Measurements from ENCODE around the gene VDAC1.
"Not testable (repeated sequence)": the region's sequence is repeated elsewhere in the genome, so short reads cannot be mapped to it uniquely, and the experiment has no call there.

VDAC1 gene

GRCh38 chr5:133938039-133938821 lies 66.5 kb downstream of the VDAC1 start:
- no peak for DNase-seq

- DNase-seq = not testable (repeated sequence)
Measured at GRCh38 chr5:133937628-133938027, 67.1 kb downstream of the VDAC1 start.

DNA sequence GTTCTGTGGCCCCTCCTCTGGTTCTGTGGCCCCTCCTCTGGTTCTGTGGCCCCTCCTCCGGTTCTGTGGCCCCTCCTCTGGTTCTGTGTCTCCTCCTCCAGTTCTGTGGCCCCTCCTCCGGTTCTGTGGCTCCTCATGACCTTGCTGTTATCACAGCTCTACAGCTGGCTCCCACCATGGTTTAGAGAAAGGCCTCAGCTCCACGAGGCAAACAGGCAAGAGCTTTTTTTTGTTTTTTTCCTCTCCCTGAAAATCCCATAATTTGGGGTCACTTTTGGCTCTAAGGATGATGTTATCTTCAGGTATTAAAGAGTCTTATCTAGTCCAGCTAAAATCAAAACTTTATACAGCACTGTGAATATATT lies 68.1 kb downstream of the VDAC1 start:
- DNase-seq = no peak

GRCh38 chr5:133935991-133936650 lies 68.7 kb downstream of the VDAC1 start:
- DNase-seq = not testable (repeated sequence)

GRCh38 chr5:133935667-133935940 lies 69.2 kb downstream of the VDAC1 start:
- DNase-seq = no peak

DNA sequence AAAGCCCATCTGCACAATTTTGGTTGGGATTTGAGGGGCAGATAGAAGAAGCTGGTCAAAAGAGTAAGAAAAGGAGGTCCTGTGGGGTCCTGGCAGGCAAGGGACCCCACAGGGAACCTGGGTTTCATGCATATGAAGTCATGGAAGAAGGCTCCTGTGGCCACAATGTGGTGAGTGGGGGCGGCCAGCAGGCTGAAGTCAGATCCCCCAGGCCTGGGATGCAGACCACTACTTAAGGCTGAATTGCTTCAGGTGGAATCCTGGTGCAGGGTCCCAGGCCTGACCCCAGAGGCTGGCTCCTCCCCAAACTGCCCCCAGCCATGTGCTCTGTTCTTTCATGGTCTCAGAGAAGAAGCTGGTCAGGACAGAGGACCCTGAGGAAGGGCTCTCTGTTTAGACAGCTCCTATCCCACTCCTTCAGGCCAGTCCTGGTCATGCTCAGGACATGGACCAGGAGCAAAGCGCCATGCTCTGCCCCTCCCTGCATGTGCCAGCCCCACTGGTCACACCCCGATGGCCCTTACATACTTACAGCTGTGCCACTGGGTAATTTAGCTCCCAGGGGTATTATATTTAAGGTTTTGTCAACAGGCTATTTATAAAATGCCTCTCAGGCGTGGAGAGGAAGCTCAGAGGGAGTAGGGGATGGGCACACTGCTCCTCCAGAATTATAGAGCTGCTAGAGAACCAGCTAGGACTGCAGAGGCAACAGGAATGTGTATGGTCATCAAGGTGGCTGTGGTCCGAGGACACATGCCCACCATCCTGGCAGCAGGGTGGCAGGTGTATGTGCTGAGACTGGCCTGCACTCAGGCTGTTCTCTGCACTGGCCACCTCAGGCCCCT lies 69.7 kb downstream of the VDAC1 start:
- DNase-seq = no peak

- DNase-seq = no peak
Measured at GRCh38 chr5:133934311-133934710, 70.5 kb downstream of the VDAC1 start.

DNA sequence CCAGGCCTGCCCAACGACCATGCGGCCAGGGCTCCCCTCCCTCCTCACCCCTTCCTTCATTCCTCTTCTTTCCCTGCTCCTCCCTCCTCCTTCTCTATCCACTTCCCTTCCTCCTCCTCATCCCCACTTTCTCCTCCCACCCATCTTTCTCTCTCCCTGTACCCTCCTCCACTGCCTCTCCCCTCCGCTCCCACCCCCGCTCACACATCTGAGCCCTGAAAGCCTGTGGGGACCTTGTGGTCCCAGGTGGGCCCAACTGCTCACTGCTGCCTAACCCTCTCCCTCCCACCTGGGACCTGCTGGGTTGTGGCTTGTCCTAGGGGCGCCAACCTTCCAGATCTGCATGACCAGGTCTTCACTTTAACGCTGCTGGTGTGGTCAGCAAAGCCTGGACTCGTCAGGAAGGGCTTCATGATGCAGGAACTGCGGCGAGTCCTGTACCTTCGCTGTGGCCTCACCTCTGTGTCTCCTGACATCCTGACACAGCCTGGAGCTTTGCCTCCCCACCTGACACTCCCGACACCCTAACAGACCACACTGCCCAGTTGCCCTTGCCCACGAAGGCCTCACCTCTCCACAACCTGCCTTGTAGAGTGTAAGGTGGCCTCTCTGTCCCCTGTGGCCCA lies 71.0 kb downstream of the VDAC1 start:
- DNase-seq = no peak

- no peak for DNase-seq
Measured at GRCh38 chr5:133933169-133933509, 71.6 kb downstream of the VDAC1 start.

DNA sequence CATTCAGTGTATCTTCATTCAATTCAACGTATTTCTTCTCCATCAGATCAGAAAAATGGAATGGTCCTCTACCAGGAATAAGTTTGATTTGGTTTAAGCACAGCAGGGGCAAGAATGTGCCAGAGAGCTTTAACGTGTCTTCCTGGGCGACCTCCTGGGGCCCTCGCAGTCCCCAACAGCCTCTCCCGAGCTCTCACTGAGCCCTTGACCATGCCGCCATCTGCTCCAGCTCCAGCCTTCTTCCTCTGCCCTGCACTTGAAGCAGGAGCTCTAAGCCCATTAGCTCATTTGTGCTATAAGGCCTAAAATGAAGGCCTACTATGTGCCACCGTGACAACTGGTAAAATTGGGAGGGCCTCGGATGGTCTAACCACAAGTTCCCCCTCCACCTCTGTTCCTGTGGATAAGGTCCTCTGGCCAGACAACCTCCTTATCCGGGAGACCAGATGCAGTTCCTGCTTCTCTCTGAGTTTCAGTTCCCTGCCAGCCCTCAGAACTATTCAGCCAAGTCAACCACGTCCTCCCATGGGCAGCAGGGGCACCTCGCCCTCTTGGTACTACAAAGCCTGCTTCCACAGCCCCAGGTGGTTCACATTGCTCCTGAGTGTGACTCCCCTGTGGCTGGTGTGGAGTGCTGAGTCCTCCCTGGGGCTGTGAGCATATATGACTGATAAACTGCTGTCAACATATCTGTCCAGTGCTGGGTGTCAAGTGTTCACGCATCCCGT lies 72.2 kb downstream of the VDAC1 start:
- DNase-seq = no peak

- no peak for DNase-seq
Measured at GRCh38 chr5:133931546-133931945, 73.2 kb downstream of the VDAC1 start.

- no peak for DNase-seq
Measured at GRCh38 chr5:133930813-133931090, 74.0 kb downstream of the VDAC1 start.

- DNase-seq = peak; percentile 74
Measured at GRCh38 chr5:133930061-133930812, 74.5 kb downstream of the VDAC1 start.

- DNase-seq = no peak
Measured at GRCh38 chr5:133928587-133929393, 76.0 kb downstream of the VDAC1 start.

DNA sequence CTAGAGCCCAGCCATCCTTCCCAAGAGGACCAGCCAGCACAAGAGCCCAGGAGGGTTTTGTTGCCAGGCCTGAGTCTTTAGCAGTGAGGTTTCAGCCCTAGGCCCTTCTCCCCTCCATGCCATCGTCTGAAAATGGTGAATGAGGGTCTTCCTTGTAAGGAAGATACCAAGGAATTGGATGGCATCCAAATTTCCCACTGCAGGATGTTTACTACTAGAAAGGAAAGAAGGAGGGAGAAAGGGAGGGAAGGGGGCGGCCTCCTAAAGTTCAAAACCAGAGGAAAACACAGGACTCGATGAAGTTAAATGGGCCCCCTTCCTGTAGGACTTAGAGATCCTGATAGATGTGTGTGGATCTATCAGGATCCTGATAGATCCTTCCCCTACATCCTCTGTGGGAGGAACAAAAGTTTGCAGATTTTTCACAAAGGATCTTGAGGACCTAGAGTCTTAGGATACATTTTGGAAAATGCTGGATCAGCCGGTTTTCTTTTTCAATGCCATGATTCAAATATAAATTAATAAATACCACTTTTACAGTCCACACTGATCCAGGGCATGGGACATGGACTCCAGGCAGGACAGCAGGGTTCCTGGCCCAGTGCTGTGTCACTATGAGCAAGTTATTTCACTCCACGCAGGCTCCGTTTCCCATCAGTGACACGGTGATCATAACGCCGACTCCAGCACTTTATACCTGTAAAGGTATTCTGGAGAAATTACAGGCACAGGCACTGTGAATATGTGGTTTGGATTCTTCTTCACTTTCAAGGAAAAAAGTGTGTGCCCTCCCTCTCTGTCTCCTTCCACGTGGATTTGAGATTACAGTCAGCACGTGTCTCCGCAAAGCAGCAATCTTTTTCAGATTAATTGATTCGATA lies 77.2 kb downstream of the VDAC1 start:
- DNase-seq = no peak

DNA sequence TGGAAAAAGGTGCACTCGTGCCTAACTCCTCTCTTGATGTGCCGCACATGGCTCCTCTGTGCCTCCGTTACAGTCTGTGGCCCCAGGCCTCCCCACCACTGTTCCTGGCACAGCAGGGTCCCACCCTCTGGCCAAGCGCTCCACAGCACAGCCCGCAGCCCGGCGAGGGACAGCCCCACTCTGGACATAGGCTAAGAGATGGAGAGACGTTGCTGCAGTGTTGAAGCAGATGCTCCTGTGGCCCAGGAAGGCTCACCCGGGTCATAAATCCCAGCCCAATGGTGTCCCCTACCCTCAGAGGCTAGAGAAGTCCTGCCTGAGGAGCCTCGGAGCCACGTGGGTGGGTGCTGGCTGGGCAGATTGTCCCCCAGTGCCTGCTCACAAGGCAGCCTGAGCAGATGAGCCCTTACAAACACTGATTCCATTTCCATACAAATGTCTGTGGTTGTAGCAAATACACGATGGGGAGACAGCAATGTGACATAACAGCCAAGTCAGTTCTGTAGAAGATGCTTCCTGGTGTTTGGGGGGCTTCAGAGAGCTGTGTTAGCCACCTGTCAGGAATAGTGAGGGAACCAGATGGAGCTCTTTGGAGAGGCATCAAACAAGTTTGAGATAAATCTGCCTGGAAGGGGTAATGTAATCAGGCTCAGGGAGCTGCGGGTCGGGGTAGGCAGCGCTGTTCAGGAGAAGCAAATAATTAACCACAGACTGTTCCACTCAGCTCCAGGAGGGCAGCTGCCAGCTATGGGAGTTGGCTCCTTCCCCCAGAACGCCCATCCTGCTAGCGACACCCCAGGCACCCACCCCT lies 78.1 kb downstream of the VDAC1 start:
- DNase-seq = no peak

GRCh38 chr5:133925866-133926488 lies 78.8 kb downstream of the VDAC1 start:
- no peak for DNase-seq

- no peak for DNase-seq
Measured at GRCh38 chr5:133925269-133925668, 79.5 kb downstream of the VDAC1 start.

All from stimulated activated naive CD4-positive, alpha-beta T cell treated with Interleukin-2 at 50 U/mL for 16 hours (primary cell).